C4-2B (cell line): Measurements from ENCODE around the gene ZNF613.

ENCODE experiments used
- ZFX ChIP-seq: fragments of 450-650 bp; IDR thresholded peaks from 2 replicates; pipeline ENCODE4 v1.6.1; 2017
- TF ChIP-seq, protein P1 (sequence below): fragments of 450-650 bp; conservative IDR thresholded peaks from 2 replicates; pipeline ENCODE4 v1.5.1; 2017; ENCODE audit warnings: mild to moderate bottlenecking

DNA sequence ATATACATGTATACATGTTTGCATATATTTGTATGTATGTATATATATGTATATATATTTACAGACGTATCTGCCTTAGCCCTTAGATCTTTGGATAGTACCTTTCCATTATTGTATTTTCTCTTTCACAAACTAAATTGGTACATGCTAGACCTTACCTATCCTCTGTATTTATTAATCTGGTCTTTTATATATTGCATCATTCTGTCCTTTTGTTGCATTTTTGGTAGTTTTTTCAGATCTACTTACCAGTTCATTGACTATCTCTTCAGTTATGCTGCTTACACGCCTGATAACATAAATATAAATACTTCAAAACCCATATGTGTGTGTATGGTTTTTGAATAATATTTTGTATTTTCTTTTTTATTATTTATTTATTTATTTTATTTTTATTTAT lies 11.7 kb downstream of the ZNF613 start:
- TF ChIP-seq, protein P1, sequence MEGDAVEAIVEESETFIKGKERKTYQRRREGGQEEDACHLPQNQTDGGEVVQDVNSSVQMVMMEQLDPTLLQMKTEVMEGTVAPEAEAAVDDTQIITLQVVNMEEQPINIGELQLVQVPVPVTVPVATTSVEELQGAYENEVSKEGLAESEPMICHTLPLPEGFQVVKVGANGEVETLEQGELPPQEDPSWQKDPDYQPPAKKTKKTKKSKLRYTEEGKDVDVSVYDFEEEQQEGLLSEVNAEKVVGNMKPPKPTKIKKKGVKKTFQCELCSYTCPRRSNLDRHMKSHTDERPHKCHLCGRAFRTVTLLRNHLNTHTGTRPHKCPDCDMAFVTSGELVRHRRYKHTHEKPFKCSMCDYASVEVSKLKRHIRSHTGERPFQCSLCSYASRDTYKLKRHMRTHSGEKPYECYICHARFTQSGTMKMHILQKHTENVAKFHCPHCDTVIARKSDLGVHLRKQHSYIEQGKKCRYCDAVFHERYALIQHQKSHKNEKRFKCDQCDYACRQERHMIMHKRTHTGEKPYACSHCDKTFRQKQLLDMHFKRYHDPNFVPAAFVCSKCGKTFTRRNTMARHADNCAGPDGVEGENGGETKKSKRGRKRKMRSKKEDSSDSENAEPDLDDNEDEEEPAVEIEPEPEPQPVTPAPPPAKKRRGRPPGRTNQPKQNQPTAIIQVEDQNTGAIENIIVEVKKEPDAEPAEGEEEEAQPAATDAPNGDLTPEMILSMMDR, result no peak
- TF ChIP-seq ZFX, result no peak
